CD4-positive, alpha-beta T cell treated with Interleukin-17A for 4 hours (primary cell): Measurements from ENCODE around the gene DHRS9.

Experiments used
- DNase-seq: peaks from one replicate; pipeline ENCODE4 v3.0.0-alpha.2; 2020; ENCODE audit warnings: mixed read lengths

DHRS9 gene

GRCh38 chr2:169065864-169066517 lies 3.4 kb upstream of the DHRS9 start:
- no peak for DNase-seq

DNA sequence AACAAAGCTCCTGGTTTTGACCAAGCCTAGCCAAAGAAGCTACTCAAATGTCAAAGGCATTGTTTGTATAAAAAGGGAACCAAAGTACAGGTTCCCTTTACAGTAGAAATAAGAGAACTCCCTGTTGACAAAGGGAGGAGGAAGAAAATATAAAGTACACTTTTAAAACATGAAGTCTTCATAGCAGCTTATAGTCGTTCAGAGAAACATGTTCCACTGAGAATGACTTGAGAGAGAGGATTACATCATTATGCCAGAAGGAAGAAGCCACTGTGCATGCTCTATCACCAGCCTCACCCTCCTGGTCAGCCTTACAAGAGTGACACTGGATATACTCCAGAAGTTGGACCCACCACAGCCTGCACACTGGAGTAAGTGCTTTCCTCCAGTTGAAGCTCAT lies 2.5 kb upstream of the DHRS9 start:
- no peak for DNase-seq

GRCh38 chr2:169069833-169070232 lies 470 bp downstream of the DHRS9 start:
- no peak for DNase-seq

DNA sequence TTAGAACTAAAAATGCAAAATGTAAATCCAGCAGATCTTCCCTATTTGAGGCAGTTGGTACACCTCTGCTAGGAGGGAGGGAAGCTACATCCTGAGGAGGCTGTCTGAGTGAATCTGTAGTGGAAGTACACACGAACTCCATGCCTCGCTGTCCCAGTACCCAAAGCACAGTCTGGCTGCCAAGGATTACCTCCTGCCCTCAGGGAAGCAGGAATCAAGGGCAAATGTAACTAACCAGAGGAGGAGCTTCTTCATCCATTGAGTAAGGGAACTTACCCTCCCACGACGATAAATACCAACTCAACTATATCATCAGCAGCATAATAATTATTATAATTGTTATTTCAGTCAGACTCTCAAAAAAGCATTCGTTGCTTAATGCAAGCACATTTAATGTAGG lies 2.1 kb downstream of the DHRS9 start:
- DNase-seq: no peak

DNA sequence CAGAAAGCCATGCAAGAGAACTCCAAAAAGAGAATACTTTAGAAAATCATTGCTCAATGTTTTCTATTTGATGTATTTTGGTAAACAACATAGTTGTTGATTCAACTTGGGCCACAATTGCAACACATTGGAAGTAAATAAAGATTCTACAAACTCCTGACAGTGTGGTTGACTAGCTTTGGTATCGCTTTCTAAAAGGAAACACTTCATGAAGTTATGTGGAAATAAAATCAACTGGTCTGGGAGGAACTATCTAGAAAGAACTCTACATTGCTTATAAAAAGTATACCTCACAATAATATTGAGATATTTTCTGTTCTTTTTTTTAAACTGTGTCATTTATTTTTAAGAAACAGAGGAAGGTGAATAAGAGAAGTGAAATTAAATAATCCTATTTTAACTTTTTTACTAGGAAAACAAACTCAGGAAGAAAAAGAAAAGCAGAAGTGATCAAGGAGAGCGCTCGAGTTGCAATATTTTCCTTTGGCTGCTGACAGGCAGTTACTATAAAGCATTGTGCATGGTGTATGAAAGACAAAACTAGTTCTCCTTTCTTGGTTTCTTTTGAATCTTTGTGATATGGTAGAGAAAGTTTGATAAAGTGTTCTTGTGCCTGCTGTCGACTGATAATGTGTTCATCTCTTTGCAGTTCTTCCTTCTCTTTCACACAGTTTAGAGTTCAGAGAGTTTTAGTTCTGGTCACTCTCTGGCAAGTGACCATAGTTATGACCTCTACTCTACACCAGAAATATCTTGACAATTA lies 3.0 kb downstream of the DHRS9 start:
- DNase-seq: no peak

GRCh38 chr2:169073211-169073962 lies 4.0 kb downstream of the DHRS9 start:
- DNase-seq: no peak

DNA sequence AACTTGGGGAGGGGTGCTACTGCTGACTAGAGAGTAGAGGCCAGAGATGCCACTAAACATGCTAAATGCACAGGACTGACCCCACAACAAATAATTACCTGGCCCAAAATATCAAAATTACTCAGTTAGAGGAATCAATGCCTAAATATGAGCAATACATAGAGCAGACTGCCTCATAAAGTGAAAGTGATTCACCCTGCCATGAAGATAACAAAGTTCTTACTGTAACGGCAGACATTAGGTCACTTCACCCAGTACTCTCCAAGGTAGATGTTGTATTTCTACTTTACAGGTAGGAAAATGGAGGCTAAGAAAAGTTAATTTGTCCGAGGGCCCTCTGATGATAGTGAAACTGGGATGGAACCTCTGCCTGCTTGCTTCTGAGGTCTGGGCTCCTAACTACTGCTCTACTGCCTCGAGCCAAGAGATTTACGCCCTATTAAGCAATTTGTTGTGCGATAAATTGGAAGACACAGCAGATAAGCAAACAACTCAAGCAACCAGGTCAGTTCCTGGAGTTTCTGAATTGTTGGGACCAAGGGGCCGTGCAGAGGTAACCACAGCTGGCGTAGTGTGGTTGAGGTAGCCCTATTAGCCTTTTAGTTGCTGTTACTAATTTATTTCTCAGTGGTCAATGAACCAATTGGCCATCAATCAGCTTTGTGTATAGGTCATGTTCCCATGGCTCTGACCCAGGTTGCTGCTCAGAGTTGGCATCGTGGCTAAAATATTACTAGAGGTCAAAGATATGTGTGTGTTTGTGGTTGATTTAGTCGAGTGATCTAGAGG lies 4.8 kb downstream of the DHRS9 start:
- DNase-seq: no peak

DNA sequence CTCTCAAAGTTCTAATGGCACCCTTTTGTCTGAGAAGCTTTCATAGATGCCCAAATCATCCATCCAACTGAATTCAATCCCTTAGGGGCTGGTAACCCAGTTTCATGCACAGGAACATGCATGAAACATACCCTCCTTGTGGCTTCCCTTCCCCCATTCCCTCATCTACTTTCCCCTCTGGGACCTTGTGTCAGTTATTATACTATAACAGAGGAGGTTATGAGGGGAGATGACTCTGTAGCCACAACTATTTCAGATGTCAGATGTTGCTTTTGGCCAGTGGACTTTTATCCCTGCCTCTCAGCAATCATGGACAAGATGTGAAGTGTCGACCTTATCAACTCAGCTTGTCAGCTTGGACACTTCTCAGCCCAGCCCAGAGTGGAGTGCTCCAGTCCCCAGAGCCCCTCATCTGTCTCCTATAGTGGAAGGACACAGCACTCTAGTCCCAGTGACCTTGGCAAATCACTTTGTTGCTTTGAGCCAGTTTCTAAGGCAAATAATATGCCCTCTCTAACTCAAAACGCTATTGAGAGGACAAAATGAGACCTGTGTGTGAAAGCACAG lies 8.4 kb downstream of the DHRS9 start:
- DNase-seq: no peak

DNA sequence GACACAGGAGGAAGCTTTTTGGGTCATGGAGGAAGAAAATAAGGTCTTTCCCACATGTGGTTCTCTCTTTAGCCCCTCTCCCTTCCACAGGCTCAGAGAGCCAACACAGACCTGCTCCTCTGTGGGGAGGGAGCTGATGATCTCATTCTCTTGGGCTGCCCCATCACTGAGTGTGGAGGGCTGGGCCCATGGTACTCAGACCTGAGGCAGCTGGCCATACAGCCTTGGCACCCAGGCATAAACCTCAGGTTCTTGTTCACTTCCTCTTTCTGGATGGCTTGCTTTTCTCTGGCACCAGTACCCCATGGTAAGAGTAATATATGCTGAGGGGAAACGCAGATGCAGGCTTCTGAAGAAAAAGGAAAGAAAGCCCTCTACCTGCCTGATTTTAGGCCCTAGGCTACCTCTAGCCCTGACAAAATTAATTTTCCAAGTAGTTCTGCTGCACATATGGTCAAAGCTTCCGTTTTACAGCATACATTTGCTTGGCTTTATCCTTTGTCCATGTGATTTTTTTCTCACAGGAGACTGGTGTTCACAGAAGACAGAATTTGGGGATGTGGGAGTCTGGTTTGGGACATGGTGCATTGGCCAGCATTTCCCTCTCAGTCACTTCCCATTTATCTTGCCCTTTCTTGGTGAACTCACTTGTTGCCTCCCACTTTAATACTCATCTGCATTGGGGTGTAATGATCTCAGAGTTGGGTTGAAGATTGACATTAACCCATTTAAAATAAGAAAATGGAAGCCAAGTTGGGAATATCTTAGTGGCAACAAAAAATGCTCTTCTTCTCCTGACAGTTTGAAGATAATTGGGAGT lies 11.1 kb downstream of the DHRS9 start:
- DNase-seq: no peak

GRCh38 chr2:169081551-169081950 lies 12.2 kb downstream of the DHRS9 start:
- no peak for DNase-seq

- no peak for DNase-seq
Measured at GRCh38 chr2:169082995-169083394, 13.6 kb downstream of the DHRS9 start.

DNA sequence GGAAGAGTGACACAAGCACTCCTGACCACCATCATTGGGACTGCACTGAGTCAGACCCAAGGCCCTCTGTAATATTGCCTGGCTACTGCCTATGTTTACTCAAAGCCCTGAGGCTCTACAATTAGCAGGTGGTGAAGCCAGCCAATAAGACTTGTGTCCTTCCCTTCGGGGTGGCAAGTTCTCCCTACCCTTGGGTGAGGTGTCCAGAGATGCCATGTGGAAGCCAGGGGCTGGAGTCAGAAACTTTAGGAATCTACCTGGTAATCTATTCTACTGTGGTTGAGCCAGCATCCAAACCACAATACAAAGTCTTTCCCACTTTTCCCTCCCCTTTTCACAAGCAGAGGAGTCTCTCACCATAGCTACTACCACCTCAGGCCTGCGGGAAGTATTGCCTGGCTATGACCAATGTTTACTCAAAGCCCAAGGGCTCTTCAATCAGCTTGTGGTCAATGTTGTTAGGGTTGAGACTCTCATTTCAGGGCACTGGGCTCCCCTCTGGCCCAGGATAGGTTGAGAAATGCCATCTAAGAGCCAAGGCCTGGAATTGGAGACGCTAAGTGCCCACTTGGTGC lies 17.6 kb downstream of the DHRS9 start:
- DNase-seq: no peak

DNA sequence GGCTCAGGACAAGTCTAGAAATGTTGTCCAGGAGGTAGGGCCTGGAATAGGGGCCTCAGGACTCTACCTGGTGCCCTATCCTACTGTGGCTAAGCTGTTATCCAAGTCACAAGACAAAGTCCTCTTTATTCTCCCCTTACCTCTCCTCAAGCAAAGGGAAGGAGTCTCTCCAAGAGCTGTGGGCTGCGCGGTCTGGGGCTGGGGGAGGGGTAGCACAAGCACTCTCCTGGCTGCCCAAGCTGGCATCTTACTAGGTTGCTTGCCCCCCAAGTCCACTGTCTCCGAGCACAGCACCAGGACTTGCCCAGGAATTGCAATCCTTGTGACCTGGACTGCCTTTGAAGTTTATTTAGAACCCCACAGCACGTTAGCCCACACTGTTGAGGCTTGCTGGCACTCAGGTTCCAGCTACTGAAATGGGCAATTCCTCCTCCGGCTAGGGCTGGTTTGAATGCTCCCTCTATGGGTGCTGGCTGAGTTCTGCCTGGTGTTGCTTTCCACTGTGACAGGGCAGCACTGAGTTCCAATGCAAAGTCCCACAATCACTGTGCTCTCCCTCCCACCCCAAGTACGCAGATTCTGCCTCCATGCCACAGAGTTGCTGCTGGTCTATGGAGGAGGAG lies 18.5 kb downstream of the DHRS9 start:
- no peak for DNase-seq

DNA sequence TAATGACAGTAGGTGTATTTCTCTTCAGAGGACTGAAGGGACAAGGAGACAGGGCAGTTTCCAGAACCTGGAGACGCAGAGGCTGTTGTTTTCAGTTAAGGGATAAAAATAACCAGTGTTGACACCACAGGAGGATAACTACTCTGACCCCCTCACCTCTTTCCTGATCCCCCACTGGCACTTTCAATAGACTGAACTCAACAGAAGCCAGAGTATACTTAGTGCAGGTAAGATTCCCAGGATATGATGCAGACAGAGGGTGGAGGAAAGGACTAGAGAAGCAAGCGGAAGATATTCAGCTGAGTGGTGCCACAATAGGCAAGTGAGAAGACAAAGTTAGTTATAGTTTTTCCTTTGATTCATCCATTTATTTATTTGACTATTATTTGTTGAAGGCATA lies 19.8 kb downstream of the DHRS9 start:
- DNase-seq: no peak

- DNase-seq: no peak
Measured at GRCh38 chr2:169090133-169090820, 20.9 kb downstream of the DHRS9 start.

DNA sequence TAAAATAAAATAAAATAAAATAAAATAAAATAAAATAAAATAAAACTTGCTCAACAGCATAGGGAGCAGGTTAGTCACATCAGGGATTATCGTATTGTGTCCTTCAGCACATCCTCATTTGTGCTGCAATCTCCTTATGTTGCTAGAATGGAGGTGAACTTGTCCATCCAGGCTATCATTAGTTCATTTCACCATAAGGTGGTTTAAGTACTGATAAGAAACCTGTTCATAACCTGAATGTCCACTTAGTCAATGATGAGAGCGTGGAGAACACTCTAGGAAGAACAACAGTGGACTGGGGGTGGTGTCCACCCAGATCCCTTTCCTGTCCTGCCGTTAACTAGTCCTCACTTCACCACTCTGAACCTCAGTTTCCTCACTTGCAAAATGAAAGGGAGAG lies 21.9 kb downstream of the DHRS9 start:
- DNase-seq: no peak

DNA sequence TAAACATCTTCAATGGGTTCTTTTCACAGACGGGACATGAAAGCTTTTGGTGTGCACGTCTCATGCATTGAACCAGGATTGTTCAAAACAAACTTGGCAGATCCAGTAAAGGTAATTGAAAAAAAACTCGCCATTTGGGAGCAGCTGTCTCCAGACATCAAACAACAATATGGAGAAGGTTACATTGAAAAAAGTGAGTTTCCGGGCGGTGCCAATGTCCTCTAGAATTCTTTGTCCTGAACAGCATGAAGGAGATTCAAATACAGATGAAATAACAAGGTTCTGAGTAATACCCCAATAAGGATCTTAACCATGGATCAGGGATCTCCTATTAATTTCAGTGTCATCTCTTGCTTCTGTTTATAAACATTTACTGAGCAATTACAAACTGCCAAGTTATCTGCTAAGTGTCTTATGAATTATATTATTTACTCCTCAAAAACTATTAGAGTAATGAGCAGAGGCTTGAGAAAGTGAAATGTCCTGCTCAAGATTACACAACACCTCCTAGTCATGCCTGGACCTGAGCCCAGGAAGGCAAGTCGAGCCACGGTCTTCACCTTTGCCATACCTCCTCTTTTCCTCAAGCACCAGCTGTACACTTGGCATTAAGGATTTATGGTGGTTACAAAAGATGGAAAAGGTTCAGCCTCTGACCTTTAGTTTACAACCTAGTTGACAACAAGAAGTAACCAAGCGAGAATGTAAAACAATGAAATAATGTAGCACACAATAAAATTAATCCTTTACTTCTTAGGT lies 22.6 kb downstream of the DHRS9 start:
- no peak for DNase-seq

GRCh38 chr2:169093535-169093934 lies 24.2 kb downstream of the DHRS9 start:
- DNase-seq: no peak

DNA sequence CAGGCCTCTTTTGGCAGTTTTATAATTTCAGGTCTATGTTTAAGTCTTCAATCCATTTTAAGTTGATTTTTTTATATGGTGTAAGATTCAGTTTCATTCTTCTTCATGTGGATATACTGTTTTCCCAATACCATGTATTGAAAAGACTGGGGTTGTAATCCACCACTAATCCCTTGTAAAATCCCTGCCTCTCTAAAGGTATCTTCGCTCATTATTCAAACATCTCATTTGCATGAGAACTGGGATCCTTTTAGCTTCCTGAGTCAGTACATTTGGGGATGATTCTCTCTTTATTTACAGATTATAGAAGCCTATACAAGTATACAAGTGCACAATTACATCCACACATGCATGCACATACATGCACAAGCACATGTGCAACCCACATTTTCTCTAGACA lies 25.3 kb downstream of the DHRS9 start:
- no peak for DNase-seq
